ENCODE measurements around the gene TOX2.

TOX2 gene

DNA sequence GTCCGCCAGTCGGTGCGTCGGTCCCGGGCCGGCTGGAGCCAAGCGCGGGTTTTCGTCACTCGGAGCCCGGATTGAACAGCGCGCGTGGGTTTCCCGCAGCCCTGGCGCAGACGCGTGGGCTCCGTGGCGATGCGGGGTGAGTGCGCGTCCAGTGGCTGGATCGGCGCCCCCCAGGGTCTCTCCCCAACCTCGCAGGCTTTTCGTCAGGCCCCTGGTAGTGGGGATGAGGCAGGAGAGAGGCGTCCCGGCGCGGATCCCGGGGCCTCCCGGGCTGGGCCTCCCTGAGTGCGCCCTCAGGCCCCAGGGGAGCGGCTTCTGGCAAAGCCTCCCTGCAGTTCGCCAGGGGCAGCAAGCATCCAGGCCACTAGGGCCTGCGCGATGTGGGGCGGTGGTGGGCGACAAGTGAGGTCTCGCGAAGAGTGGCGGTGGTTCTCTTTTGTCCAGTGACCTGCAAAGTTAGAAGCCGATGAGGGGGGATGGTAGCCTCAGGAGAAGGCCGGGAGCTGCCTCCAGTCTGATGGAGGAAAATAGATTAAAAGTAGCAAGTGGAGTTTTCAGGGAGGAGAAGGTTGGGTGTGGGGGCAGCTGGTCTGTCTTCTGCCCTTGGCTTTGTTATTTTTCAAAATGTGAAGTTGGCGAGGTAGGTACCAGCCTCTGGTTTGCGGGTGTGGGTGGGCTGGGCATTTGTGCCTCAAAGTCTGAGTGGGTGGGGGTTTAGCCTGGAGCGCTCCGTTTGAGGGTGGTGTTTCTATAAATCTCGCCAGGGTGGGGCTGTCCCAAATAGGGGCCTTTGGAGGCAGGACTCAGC lies 1.6 kb downstream of the TOX2 start:
- FAIRE-seq = no peak

DNA sequence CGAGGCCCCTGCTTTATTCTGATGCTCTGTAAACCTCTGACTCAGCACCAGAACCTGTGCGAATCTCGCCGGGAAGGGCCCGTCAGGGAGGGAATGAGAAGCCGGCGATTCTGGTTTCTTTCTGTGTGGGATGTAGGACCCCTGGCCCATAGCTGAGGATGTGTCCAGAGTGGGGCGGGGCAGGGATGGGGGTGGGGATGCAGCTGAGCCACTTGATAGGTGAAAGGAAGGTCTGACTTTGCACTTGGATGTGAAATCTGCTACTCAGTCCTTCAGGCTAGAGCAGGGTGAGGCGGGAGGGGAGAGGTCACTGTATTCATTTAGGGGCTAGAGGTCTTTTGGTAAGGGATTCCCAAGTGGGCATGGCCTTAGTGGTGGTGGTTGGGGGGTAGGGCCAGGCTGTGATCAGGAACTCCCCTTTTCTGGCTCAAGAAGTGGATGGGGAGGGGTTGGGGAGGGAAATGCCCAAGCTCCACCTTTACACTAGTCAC lies 2.3 kb downstream of the TOX2 start:
- FAIRE-seq = no peak

DNA sequence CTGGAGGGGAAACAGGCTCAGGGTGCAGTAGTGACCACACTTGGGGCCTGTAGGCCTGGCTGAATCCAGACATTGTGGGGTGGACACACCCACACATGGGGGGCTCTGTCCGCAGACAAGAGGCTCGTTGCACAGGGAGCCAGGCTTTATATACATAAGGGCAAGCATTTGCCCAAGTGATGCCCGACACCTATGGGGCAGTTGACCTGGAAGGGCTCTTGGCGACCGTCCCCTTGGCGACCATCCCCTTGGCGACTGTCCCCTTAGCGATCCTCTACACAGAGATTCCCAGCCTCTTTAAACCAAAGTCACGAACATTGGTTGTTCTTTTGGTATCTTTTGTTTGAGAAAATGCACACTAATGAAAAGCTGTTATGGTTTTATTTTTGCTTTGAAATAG lies 2.7 kb downstream of the TOX2 start:
- FAIRE-seq = no peak

DNA sequence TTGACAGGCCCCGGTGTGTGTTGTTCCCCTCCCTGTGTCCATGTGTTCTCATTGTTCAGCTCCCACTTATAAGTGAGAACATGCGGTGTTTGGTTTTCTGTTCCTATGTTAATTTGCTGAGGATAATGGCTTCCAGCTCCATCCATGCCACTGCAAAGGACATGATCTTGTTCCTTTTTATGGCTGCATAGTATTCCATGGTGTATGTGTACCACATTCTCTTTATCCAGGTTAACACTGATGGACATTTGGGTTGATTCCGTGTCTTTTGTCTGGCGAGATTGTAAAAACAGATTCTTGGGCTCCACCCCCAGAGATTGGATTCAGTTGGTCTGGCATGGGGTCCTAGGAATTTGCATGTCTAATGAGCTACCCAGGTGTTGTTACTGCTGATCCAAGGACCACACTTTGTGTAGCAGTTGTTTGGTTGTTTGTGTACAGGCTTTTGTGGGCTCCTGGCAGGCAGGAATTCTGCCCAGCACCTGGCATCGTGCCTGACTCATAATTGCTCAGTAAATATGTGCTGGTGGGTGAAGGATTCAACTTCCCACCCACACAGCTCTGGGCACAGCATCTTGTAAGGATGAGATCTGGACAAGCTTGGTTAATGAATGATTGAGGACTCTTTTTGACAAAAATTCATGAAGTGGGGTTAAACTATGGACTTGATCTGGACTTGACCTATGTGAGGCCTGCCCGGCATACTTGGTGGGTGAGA lies 5.2 kb downstream of the TOX2 start:
- no peak for FAIRE-seq

DNA sequence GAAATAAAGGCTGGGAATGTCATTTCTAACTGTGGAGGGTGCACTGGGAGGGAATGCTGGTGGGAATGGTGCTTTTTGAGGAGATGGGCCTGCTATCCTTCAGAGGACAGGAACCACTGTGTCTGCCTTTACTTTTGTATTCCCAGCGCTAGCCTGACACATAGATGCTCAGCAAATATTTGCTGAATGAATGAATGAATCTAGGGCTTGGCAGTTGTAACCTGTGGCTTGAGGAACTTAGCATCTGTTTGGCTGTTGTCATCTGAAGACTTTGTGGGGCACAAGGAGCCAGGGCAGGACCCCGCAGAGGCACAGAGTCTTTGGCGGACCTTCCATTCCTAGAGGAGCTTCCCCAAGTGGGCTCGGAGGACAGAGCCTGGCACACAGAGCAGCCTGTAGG lies 6.1 kb downstream of the TOX2 start:
- FAIRE-seq = no peak

DNA sequence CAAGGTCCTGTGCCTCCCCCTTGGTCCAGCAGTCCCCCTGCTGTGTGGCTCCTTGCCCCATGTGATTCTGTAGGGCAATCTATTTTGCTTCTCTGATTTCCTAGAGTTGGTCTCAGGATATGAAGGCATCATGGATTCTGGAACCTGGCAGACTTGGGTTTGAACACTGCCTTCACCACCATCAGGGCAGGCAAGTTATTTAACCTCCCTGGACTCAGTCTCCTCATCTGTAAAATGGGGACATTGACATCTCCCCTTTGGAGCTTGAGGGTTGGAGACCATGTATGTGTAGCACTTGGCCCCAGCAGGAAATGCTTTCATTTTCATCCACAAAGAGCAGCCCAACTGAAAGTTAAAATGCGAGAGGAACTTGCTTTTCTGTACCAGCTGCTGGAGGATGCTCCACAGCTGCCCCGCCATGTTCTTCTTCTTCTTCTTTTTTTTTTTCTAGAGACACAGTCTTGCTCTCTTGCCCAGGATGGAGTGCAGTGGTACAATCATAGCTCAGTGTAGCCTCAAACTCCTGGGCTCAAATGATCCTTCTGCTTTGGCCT lies 6.7 kb downstream of the TOX2 start:
- FAIRE-seq = no peak

DNA sequence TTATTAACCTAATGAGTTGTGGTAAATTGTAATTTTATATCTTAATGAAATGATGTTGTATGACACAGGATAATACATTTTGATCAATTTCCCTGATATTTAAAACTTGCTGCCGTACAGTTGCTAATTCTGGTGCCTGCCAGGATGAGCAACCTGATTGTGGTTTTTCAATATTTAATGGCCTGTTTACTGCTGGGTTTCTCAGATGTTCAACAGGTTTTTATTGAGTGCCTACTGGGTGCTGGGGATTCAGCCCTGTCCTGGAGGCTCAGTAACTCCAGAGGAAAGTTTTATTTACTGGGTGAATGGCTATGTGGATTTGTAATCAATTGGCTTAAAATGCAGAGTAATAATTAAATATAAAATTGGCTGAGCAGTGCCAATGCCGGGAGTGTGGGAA lies 8.0 kb downstream of the TOX2 start:
- no peak for FAIRE-seq

DNA sequence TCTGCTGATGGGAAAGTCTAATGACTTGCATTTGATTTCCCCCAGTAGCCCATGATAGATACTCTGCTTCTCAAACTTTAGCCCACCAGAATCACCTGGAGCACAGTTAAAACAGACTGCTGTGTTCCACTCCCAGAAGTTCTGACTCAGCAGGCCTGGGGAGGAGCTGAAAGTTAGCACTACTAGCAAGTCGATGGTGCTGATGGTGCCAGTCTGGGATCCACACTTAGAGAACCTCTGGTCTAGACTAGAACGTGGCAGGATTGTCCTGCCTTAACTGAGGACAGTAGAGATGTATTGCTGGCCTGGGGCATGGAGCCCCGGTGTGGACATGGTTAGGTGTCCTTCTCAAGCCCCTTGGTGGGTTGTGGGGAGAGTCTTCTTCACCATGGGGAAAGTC lies 8.7 kb downstream of the TOX2 start:
- no peak for FAIRE-seq

DNA sequence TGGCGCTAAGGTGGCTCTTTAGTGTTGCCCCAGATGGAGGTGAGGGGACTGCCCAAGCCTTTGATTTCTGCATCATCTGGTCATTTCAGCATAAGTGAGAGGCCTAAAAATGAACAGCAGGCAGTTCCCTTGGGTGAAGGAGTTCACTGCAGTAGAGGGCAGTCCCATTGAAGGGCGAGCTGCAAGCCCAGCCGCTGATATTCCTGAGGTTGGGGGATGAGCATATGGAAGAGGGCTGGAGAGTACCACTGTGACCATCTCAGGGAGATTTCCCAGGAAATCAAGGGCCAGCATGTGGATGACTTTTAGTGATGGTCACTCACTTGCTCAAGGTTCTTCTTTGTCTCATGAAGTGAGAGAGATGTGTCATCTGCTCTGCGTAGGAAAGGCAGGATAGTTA lies 9.3 kb downstream of the TOX2 start:
- no peak for FAIRE-seq

DNA sequence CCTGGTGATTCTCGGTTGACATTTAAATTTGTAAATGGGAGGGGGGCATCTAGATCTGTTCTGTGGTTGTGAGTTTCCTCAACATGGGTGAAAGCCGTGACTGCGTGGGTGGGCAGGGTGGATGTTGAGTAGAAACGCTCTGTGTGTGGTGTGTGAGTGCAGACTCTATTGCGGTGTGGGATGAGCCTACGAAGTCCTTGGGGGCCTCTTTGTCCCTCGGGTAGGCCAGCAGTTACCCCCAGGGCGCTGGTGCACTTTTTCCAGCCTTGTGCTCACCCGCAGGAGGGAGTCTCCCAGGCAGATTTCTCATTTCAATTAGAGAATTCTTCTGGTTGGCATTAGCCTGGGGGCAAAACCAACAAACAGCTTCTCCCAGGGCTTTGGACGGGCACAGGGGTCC lies 10.6 kb downstream of the TOX2 start:
- no peak for FAIRE-seq

DNA sequence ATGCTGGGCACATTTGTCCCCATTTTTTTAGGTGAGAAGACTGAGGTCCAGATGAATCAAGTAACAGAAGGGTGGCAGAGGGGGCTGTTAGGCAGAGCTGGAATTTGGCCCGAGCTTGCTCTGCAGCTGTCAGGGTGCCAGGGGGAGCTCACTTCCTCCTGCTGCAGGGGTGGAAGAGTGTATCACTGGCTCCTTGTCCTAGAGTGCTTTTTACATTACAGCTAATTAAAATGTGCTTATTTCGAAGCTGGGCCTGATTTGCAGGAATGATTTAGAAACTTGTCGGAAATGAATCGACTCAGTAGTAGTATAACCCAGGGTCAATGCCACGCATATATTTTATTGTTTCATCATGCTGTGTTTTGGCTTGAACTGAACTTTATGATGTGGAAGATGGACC lies 11.1 kb downstream of the TOX2 start:
- no peak for FAIRE-seq

DNA sequence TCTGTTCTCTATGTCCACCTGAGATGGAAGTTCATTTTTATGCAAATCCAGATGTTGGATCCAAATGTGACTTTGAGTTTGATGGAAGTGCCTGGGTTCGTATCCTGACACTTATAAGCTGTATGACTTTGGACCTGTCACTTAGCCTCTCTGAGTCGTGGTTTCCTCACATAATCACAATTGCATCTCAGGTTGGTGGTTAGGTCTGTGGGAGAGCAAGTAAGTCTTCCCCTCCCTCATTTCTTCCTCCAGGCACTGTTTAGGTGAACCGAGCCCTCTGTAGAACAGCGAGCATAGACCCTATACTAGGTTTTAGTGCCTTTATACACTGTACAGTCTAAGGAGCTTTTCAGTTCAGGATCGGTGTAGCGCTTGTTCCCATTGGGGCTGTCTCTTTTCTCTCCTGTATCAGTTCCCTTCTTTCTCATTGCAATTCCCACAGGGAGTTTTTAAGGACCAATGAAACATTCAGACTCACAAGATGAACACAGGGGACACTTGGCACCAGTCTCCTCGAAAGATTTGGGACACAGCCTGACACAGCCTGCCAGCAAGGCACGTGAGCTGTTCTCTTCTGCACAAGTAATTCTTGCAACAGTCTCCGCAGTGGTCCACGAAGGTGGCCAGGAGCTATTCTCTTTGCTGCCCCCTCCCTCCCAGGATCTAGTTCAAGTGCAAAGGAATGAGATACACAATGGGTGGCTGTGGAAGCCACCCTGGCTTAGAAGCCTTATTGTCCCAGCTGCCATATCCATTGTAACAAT lies 11.8 kb downstream of the TOX2 start:
- no peak for FAIRE-seq

DNA sequence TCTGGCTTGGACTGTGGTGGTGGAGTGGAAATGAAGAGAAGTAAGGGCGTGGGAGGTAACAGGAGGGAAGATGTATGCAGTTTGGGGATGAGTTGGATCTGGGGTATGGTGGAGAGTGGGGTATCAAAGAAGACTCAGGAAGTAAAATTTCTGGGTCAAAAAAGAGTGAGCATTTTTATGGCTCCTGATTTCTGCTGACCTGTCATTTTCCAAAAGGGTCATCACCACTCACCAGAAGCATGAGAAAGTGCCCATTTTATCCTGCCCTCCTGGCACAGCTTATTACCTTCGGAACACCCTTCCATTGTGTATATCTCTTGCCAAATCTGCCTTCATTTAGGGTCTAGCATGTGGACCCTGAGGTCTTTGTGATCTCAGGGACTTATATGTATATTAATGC lies 17.3 kb downstream of the TOX2 start:
- FAIRE-seq = no peak

DNA sequence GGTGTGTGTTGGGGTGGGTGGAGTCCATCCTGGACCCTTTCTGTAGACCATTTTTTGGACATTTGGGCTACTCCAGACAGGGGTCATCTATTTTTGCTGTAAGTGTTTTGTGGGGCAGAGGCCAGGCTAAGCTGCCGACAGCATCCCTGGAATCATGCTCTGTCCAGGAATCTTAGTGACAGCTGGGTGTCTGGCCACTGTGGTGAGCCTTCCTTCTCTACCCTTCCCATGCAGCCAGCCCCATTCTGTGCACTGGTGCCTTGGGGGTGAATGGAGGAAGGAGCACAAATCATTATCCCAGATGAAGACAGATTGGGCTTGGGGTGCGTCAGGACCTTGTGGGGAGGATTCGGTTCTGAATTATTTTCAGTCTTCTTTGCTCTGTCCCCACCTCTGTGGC lies 20.2 kb downstream of the TOX2 start:
- no peak for FAIRE-seq

DNA sequence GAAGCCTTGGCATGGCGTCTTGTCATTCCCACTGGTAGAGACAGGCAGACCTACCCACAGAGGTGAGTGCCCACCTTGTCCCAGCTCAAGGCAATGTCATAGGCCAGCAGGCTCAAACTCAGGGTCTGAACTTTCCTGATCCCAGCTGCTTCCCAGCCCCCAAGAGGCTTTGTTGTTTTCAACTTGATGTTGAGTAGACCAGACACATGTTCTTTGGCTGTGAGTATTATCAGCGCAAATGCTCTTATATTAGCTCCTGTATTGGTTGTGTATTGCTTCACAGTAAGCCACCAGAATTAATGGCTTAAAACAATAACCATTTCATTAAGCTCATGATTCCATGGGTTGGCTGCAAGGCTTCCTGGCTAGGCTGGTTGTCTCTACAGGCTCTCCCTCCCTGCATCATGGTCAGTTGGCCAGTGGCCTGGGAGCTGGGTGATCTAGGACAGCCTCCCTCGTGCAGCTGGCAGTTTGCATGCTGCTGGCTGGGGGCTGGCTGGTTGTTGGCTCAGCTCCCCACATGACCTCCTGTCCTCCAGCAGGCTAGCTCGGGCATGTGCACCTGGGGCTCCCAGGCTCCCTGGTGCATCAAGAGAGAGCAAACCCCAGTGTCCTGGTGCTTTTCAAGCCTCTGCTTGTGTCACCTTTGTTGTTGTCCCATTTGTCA lies 21.6 kb downstream of the TOX2 start:
- no peak for FAIRE-seq

DNA sequence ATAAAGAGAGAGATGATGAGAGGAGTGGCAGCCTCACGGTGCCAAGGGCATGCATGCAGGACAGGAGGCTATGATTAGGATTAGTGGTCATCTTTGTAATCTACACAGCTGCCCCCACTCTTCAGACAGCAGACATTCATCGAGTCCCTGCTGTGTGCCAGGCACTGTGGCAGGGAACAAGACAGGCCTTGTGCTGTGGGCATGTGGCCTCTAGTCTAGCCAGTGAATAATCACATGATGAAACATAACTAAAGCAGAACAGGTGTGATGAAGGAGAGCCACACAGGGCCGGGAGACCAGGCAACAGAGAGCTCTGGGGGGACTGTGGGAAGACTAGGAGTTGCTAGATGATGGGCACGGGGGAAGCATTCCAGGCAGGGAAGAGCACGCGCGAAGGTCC lies 22.2 kb downstream of the TOX2 start:
- FAIRE-seq = no peak

DNA sequence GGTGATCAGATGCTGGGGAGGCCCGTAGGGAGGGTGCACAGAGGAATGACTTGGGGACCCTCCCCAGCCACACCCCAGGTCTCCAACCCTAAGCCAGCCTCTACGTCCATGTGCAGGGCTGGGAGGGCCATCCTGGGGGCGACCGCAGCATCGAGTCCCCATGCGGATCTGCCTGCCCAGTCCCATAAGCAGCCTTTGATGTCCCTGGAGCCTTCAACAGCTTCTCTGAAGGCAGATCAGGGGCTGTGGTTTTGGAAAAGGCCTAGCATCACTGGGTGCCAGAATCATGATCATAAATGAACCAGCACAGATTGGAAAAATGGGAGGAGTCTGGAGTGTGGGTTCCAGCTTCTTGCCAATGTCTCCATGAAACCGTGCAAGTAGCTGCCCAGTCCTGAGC lies 22.9 kb downstream of the TOX2 start:
- FAIRE-seq = no peak

DNA sequence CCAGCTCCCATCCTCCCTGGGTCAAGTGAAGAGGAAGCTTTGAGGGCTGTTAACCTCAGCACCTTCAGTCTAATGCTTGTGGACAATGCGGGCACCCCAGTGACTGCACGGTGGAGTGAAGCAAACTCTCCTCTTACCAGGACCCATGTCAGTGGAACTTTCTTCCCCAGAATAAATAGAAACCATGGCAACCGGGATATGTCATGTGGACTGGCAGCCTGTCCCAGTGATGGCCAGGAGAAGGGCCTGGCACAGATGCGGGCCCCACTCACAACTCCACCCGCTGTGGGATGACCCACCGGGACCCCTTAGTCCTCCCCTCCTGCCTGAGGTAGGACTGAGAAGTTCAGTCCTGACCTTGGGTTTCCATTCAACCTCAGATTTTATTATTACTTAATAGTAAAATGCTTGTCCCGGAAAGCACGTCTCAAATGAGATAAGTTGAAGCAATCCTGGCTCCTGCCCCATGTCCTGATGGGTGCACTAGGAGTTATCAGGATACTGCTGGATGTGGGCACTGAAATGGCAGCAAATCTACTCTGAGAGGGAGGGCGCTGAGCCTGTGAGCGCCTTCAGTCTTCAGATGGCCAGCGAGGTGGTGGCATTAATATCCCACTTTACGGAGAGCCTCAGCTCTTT lies 23.5 kb downstream of the TOX2 start:
- FAIRE-seq = no peak

DNA sequence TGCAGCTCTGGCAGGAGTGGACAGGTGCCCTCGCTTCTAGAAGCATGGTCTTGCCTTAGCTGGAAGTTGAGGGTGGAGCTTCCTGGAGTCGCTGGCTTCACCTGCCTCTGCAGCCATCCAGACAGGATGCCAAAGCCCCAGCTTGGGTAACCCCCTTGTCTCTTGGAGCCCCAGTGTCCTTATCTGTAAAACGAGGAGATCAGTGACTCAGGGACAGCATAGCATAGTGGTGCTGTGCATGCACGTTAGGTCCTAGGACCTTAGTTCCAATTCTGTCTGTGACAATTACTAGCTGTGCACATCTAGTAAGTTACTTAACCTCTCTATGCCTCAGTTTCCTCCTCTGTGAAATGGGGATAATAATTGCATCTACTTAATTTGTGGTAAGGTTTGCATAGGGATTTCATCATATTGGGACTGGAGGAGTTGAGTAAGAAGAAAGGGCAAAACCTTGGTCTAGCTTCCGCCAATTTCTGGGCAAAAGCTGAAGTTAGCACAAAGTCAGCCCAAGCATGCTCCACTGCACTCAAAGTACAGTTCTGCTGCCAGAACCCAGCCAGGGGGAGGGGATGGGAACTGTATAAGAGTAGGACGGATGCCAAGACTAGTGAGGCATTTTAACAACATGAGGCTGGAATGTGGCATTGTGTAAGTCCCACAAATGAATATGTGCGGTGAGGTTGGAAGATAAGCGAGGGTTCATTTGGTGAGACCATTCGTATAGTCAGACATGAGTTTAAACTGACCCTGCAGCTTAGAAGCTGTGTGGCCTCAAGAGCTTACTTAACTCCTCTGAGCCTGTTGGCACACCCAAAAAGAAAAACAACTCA lies 24.5 kb downstream of the TOX2 start:
- no peak for FAIRE-seq

DNA sequence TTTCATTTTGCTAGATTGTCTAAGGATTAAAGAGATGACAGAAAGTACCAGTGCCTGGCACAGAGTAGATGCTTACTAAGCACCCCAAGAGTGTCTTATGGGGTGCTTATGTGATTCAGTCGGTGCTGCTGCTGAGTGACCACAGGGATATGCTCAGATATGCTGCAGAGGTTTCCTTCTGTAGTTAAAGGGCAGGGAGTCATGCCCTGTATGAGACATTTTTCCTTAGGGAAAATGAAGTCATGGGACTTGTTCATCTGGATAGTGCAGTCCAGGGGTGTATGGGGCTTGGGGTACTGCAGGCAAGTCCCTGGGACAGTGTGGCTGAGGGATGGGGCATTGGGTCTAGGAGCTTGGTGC lies 25.1 kb downstream of the TOX2 start:
- FAIRE-seq = no peak

DNA sequence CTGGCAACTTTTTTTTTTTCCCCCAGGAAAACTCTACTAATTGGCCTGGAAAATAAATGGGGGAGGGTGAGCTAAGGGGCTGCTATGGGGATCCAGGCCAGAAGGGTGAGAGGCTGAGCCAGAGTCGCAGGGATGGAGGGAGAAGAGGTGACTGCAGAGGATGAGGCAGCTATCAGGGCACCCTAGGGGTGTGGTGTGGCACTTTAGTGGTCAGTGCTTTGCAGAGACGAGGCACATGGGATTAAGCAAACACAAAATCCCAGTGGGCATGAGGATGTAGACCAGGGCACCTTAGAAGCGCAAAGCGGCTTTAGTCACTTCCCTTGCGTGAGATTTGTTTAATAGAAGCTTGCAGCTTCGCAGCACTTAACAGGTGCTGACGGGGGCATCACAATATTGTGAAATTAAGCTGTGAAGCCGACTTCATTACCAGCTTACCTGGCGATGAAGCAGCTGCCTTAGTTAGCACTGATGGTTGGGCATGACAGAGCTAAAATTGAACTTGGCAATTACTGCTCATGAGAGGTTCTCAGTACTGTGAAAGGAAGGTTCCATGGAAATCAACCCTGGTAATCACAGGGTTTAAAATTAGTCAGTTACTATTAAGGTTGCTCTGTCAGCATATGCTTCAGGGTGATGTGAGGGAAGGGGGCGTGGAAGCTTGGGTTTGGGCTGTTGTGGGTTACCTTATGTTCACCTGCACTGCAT lies 26.0 kb downstream of the TOX2 start:
- FAIRE-seq = no peak

All from islet of Langerhans (tissue), 1 donor.